PC-9 (cell line): Measurements from ENCODE around the gene JOSD1.

Source experiments
- CTCF ChIP-seq: fragments of 200-600 bp; sonication (generic); conservative IDR thresholded peaks from 2 replicates; pipeline ENCODE4 v1.6.1; 2017; ENCODE audit warnings: mixed run types, antibody characterized with exemption, mild to moderate bottlenecking, moderate library complexity
- EZH2 ChIP-seq: fragments of 200-600 bp; sonication (generic); IDR thresholded peaks from 2 replicates; pipeline ENCODE4 v1.8.0; 2017; ENCODE audit warnings: antibody characterized with exemption, low read depth

GRCh38 chr22:38730411-38730871 lies 29.7 kb upstream of the JOSD1 start:
- TF ChIP-seq CTCF (no peak), EZH2 (no peak)
